Fibroblast of the aortic adventitia (primary cell): Measurements from ENCODE around the gene PIGBOS1. TPM values are rescaled to one million over a fixed set of nuclear protein-coding genes. Genes with fewer than 3 reads are reported as not detected.

Source experiments
- DNase-seq: peaks from one replicate; pipeline ENCODE4 v3.0.0-alpha.2; 2010; ENCODE audit warnings: low read depth
- H3K4me3 ChIP-seq: 2 replicates; pipeline ENCODE4 v1.5.1; 2011; ENCODE audit warnings: low read depth, mild to moderate bottlenecking, control low read depth, low read length, moderate library complexity
- total RNA-seq: library from RNA; depleted of rRNA; stranded (reverse); fragments of >200 nt; gene quantifications from 2 replicates; pipeline ENCODE4 v1.2.3, GENCODE V29; 2012; ENCODE audit warnings: low replicate concordance
- TF ChIP-seq, protein P1 (sequence below): IDR thresholded peaks from 2 replicates; pipeline ENCODE4 v1.5.1; 2011; ENCODE audit warnings: mild to moderate bottlenecking, low read length, control low read depth, inconsistent platforms; ENCODE audit not compliant: insufficient read depth

Gene PIGBOS1
- total RNA-seq, 1 donor = 10.9 TPM

DNA sequence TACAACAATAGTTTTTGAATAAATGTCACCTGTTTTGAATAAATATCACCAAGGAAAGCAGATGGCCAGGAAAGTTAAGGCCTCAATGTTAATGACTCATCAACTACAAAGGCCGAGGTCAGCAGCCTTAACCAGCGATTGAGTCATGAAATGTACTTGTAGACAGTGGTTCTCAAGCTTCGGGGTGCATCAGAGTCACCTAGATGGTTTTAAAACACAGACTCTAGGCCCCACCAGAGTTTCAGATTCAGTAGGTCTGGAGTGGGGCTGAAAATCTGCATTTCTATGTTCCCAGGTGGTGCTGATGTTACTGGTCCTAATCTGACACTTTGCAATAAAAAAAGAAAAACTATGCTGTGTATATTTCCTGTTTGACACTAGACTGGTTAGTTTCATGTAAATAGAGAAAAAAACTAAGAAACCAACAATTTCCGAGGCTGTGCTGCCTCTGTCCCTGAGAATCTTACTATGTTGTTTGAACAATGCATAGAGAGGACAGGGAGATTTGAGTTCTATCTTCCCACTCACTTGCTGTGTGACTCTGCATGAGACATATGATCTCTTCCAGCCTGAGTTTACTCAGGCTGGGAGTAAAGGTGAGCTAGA is 39.1 kb downstream of the PIGBOS1 start:
- TF ChIP-seq, protein P1, sequence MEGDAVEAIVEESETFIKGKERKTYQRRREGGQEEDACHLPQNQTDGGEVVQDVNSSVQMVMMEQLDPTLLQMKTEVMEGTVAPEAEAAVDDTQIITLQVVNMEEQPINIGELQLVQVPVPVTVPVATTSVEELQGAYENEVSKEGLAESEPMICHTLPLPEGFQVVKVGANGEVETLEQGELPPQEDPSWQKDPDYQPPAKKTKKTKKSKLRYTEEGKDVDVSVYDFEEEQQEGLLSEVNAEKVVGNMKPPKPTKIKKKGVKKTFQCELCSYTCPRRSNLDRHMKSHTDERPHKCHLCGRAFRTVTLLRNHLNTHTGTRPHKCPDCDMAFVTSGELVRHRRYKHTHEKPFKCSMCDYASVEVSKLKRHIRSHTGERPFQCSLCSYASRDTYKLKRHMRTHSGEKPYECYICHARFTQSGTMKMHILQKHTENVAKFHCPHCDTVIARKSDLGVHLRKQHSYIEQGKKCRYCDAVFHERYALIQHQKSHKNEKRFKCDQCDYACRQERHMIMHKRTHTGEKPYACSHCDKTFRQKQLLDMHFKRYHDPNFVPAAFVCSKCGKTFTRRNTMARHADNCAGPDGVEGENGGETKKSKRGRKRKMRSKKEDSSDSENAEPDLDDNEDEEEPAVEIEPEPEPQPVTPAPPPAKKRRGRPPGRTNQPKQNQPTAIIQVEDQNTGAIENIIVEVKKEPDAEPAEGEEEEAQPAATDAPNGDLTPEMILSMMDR = no peak
- DNase-seq = peak; percentile 79
- no peak overlapping the region for H3K4me3 ChIP-seq

GRCh38 chr15:55279100-55279745 is 39.7 kb downstream of the PIGBOS1 start:
- no peak for DNase-seq
- TF ChIP-seq, protein P1 = no peak
- no peak overlapping the region for H3K4me3 ChIP-seq

DNA sequence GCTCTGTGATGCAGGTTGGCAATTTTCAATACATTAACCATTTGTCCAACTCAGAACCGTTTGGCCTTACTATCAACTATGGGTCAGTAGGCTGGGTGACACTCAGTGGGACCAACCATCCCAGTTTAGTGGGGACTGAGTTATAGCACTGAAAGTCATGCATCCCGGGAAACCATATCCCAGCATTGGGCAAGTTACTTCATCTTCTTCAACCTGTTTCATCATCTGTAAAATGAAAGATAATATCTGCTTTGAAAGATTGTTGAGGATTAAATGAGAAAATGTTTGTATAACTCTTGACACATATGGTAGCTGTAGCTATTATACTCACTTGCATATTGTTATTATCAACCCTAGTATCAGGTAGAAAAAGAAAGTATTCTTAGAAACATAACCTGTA is 41.2 kb downstream of the PIGBOS1 start:
- TF ChIP-seq, protein P1 = no peak

GRCh38 chr15:55277116-55277564 is 41.8 kb downstream of the PIGBOS1 start:
- no peak overlapping the region for H3K4me3 ChIP-seq
- DNase-seq = no peak
- TF ChIP-seq, protein P1 = no peak

More for the DNA sequence above, 41.2 kb downstream of the PIGBOS1 start:
- H3K4me3 ChIP-seq = no peak overlapping the region
- no peak for DNase-seq

DNA sequence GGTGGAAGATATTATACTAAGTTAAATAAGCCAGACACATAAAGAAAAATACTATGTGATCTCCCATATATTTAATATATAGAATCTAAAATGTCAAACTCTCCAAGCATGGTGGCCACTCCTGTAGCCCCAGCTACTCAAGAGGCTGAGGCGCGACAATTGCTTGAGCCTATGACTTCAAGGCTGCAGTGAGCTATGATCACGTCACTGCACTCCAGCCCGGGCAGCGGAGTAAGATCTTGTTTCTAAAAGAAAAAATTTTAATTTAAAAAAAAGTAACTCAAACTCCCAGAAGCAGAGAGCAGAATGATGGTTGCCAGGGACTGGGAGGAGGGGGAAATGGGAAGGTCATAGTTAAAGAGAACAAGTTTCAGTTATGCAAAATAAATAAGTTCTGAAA is 42.6 kb downstream of the PIGBOS1 start:
- no peak for DNase-seq
- no peak overlapping the region for H3K4me3 ChIP-seq
- TF ChIP-seq, protein P1 = no peak

GRCh38 chr15:55270291-55270690 is 48.6 kb downstream of the PIGBOS1 start:
- TF ChIP-seq, protein P1 = no peak
- no peak for DNase-seq
- H3K4me3 ChIP-seq = no peak overlapping the region
